ENCODE results near the gene ALKBH6. TPM values are rescaled to one million over a fixed set of nuclear protein-coding genes. Genes with fewer than 3 reads are reported as not detected.

The ALKBH6 gene
- total RNA-seq, 1 donor from 2014 or later = 23.7 TPM

- Mint-ChIP-seq H3K4me1 (no peaks in the 10 kb centered on the region), H3K36me3 (ENCODE audit: low read depth) (no peaks in the 10 kb centered on the region), H3K9me3 (no peaks in the 10 kb centered on the region), H3K4me3 (no peak overlapping the region), H3K27ac (ENCODE audit: unreplicated experiment) (no peak overlapping the region), H3K27me3 (ENCODE audit: low read depth) (peaks cover 55% of the 10 kb centered on the region)
- no peak for DNase-seq (ENCODE audit: low read depth, low spot score)
- TF ChIP-seq CTCF (conservative IDR thresholded peaks at IDR 0.05) = no peak
These were observed 40.5 kb downstream of the ALKBH6 start for GRCh38 chr19:35973487-35973886.

GRCh38 chr19:35966771-35967170 lies 47.2 kb downstream of the ALKBH6 start:
- DNase-seq (ENCODE audit: low read depth, low spot score) = no peak
- TF ChIP-seq CTCF (conservative IDR thresholded peaks at IDR 0.05) = no peak
- no peaks in the 10 kb centered on the region for H3K36me3 Mint-ChIP-seq (ENCODE audit: low read depth)
- peaks cover 41% of the 10 kb centered on the region for H3K27me3 Mint-ChIP-seq (ENCODE audit: low read depth)
- H3K4me1 Mint-ChIP-seq = no peaks in the 10 kb centered on the region
- no peaks in the 10 kb centered on the region for H3K9me3 Mint-ChIP-seq
- H3K4me3 Mint-ChIP-seq = no peak overlapping the region
- H3K27ac Mint-ChIP-seq (ENCODE audit: unreplicated experiment) = no peak overlapping the region

- Mint-ChIP-seq H3K36me3 (ENCODE audit: low read depth) (no peaks in the 10 kb centered on the region), H3K9me3 (no peaks in the 10 kb centered on the region), H3K27me3 (ENCODE audit: low read depth) (peaks cover 58% of the 10 kb centered on the region), H3K4me3 (no peak overlapping the region), H3K4me1 (no peaks in the 10 kb centered on the region), H3K27ac (ENCODE audit: unreplicated experiment) (no peak overlapping the region)
- no peak for TF ChIP-seq CTCF (conservative IDR thresholded peaks at IDR 0.05)
- DNase-seq (ENCODE audit: low read depth, low spot score) = peak; percentile 72
These were observed 50.5 kb downstream of the ALKBH6 start for GRCh38 chr19:35963514-35963913.

- H3K27me3 Mint-ChIP-seq (ENCODE audit: low read depth) = peaks cover 67% of the 10 kb centered on the region
- peaks cover 5% of the 10 kb centered on the region for H3K9me3 Mint-ChIP-seq
- H3K4me1 Mint-ChIP-seq = no peaks in the 10 kb centered on the region
- DNase-seq (ENCODE audit: low read depth, low spot score) = no peak
- no peak overlapping the region for H3K27ac Mint-ChIP-seq (ENCODE audit: unreplicated experiment)
- H3K4me3 Mint-ChIP-seq = no peak overlapping the region
- no peak for TF ChIP-seq CTCF (conservative IDR thresholded peaks at IDR 0.05)
- H3K36me3 Mint-ChIP-seq (ENCODE audit: low read depth) = no peaks in the 10 kb centered on the region
These were observed 53.5 kb downstream of the ALKBH6 start for GRCh38 chr19:35960432-35960972.

GRCh38 chr19:35959968-35960320 lies 54.1 kb downstream of the ALKBH6 start:
- no peak for TF ChIP-seq CTCF (conservative IDR thresholded peaks at IDR 0.05)
- H3K4me1 Mint-ChIP-seq = no peaks in the 10 kb centered on the region
- H3K27ac Mint-ChIP-seq (ENCODE audit: unreplicated experiment) = no peak overlapping the region
- H3K27me3 Mint-ChIP-seq (ENCODE audit: low read depth) = peaks cover 70% of the 10 kb centered on the region
- no peak for DNase-seq (ENCODE audit: low read depth, low spot score)
- no peaks in the 10 kb centered on the region for H3K36me3 Mint-ChIP-seq (ENCODE audit: low read depth)
- H3K9me3 Mint-ChIP-seq = peaks cover 5% of the 10 kb centered on the region
- no peak overlapping the region for H3K4me3 Mint-ChIP-seq

Other genes with a start within 250 kb of the ALKBH6 start
- gene ARHGAP33, start 238.6 kb downstream of the ALKBH6 start, total RNA-seq = 109 and 110 TPM in 2 replicates
- not detected in 2 replicates for gene PRODH2, start 201.4 kb downstream of the ALKBH6 start, total RNA-seq
- not detected in 2 replicates for gene NPHS1, start 161.7 kb downstream of the ALKBH6 start, total RNA-seq
- gene KIRREL2, start 157.3 kb downstream of the ALKBH6 start, total RNA-seq = 4.5 and 5.2 TPM in 2 replicates
- gene APLP1, start 145.6 kb downstream of the ALKBH6 start, total RNA-seq = 140 and 143 TPM in 2 replicates
- gene NFKBID, start 113.7 kb downstream of the ALKBH6 start, total RNA-seq = 6.4 and 8.0 TPM in 2 replicates
- not detected in 2 replicates for gene HCST, start 111.7 kb downstream of the ALKBH6 start, total RNA-seq
- not detected in 2 replicates for gene TYROBP, start 105.9 kb downstream of the ALKBH6 start, total RNA-seq
- gene LRFN3, start 77.8 kb downstream of the ALKBH6 start, total RNA-seq = 33.9 and 36.0 TPM in 2 replicates
- gene SDHAF1, start 19.0 kb downstream of the ALKBH6 start, total RNA-seq = 16.8 and 17.5 TPM in 2 replicates
- 0.30 and 0.54 TPM in 2 replicates for gene SYNE4, start 5.4 kb downstream of the ALKBH6 start, total RNA-seq
- gene CLIP3, start 18.7 kb upstream of the ALKBH6 start, total RNA-seq = 33.1 and 37.6 TPM in 2 replicates
- gene THAP8, start 40.1 kb upstream of the ALKBH6 start, total RNA-seq = 9.4 and 9.8 TPM in 2 replicates
- gene WDR62, start 40.7 kb upstream of the ALKBH6 start, total RNA-seq = 34.2 and 35.3 TPM in 2 replicates
- not detected in 2 replicates for gene OVOL3, start 96.9 kb upstream of the ALKBH6 start, total RNA-seq
- gene POLR2I, start 100.7 kb upstream of the ALKBH6 start, total RNA-seq = 111 and 126 TPM in 2 replicates
- gene TBCB, start 101.3 kb upstream of the ALKBH6 start, total RNA-seq = 214 and 219 TPM in 2 replicates
- gene CAPNS1, start 125.9 kb upstream of the ALKBH6 start, total RNA-seq = 321 and 346 TPM in 2 replicates
- not detected in 2 replicates for gene COX7A1, start 138.2 kb upstream of the ALKBH6 start, total RNA-seq
- 5.6 and 6.6 TPM in 2 replicates for gene ZNF565, start 200.5 kb upstream of the ALKBH6 start, total RNA-seq
- 88.0 and 90.5 TPM in 2 replicates for gene ZNF146, start 200.9 kb upstream of the ALKBH6 start, total RNA-seq